Transverse colon (tissue), 4 donors: ENCODE data around the gene ABCC2.
"Not testable (repeated sequence)": the region's sequence is repeated elsewhere in the genome, so short reads cannot be mapped to it uniquely, and the experiment has no call there.

Source experiments
- CTCF ChIP-seq, 5 experiments: fragments of 200-600 bp in 3 of 5; fragments of 450-650 bp in 2 of 5; sonication (generic) in 3 of 5; IDR thresholded peaks; 1 replicate in 2 of 5; 2 replicates in 3 of 5; pipeline ENCODE4 v1.5.1; 2016 to 2017; ENCODE audit warnings: antibody characterized with exemption in 5 of 5, inconsistent platforms in 3 of 5, mild to moderate bottlenecking in 2 of 5, moderate library complexity in 1 of 5
- EP300 ChIP-seq: sonication (generic); formaldehyde crosslinking; IDR thresholded peaks from one replicate; pipeline ENCODE4 v1.6.1; 2017; ENCODE audit warnings: antibody characterized with exemption, low read depth
- POLR2A ChIP-seq: fragments of 450-650 bp; IDR thresholded peaks from one replicate; pipeline ENCODE4 v1.6.1; 2016; ENCODE audit warnings: antibody characterized with exemption, mild to moderate bottlenecking, moderate library complexity
- POLR2AphosphoS5 ChIP-seq, 3 donors: sonication (generic); formaldehyde crosslinking; IDR thresholded peaks; one replicate each; pipeline ENCODE4 v1.6.1; 2016; ENCODE audit warnings: antibody characterized with exemption in 3 of 3

GRCh38 chr10:99895066-99895465, 112.6 kb downstream of the ABCC2 start:
- not testable (repeated sequence) for TF ChIP-seq CTCF (IDR thresholded peaks at IDR 0.05); POLR2AphosphoS5 (IDR thresholded peaks at IDR 0.05); POLR2A; EP300
